ENCODE results near the gene FHAD1.

GRCh38 chr1:15326691-15327588 is 79.9 kb downstream of the FHAD1 start:
- TF ChIP-seq POLR2AphosphoS5 (IDR thresholded peaks at IDR 0.05) (no peak), CTCF (IDR thresholded peaks at IDR 0.05) (no peak)

All from prostate gland (tissue), 2 donors.